HEK293 (cell line): Measurements from ENCODE around the gene BACE1.

Experiments used
- CTCF ChIA-PET: fragments of 350-600 bp; formaldehyde crosslinking; extraction: SDS; loops from one replicate; lab custom pipeline; 2021; ENCODE audit warnings: antibody characterized with exemption; lab: Yijun Ruan, JAX
- POLR2A ChIA-PET: fragments of 300-600 bp; formaldehyde crosslinking; extraction: SDS; loops from one replicate; lab custom pipeline; 2020; ENCODE audit warnings: antibody characterized with exemption, inconsistent platforms; lab: Yijun Ruan, JAX
- H3K27ac ChIP-seq: fragments of 200-500 bp; sonication (Bioruptor generic); 2 replicates; pipeline ENCODE4 v1.5.1; 2014; ENCODE audit warnings: low read depth, low read length, control low read depth, inconsistent platforms; ENCODE audit errors: extremely low read depth
- H3K36me3 ChIP-seq, 2 experiments: fragments of 200-500 bp in 1 of 2; sonication (Bioruptor generic) in 1 of 2; 1 replicate in 1 of 2; 2 replicates in 1 of 2; pipeline ENCODE4 v1.5.1; 2014 to 2017; ENCODE audit warnings: inconsistent platforms in 2 of 2, low read length in 2 of 2; ENCODE audit not compliant: control insufficient read depth in 2 of 2, insufficient read depth in 1 of 2
- H3K4me1 ChIP-seq: fragments of 200-500 bp; sonication (Bioruptor generic); 2 replicates; pipeline ENCODE4 v1.5.1; 2014; ENCODE audit warnings: mild to moderate bottlenecking, low read length, inconsistent platforms; ENCODE audit not compliant: control insufficient read depth, insufficient read depth
- H3K4me3 ChIP-seq: 2 replicates; pipeline ENCODE4 v1.5.1; 2011; ENCODE audit warnings: low read depth, mild to moderate bottlenecking, control low read depth, low read length, moderate library complexity
- H3K9me3 ChIP-seq: fragments of 200-500 bp; sonication (Bioruptor generic); 2 replicates; pipeline ENCODE4 v1.5.1; 2014; ENCODE audit warnings: low read depth, low read length, inconsistent platforms; ENCODE audit not compliant: control insufficient read depth, insufficient read depth
- BCL6B ChIP-seq: fragments of 450-650 bp; formaldehyde crosslinking; IDR thresholded peaks from 2 replicates; pipeline ENCODE4 v1.5.1; 2017; ENCODE audit warnings: missing biosample characterization, missing genetic modification characterization
- GLI4 ChIP-seq: fragments of 450-650 bp; formaldehyde crosslinking; IDR thresholded peaks from 2 replicates; pipeline ENCODE4 v1.5.1; 2016; ENCODE audit warnings: missing biosample characterization, missing genetic modification characterization
- GLIS2 ChIP-seq: fragments of 450-650 bp; formaldehyde crosslinking; IDR thresholded peaks from 2 replicates; pipeline ENCODE4 v1.5.1; 2016; ENCODE audit warnings: missing biosample characterization, missing genetic modification characterization
- KLF17 ChIP-seq: fragments of 450-650 bp; formaldehyde crosslinking; IDR thresholded peaks from 2 replicates; pipeline ENCODE4 v1.5.1; 2016; ENCODE audit warnings: missing biosample characterization, missing genetic modification characterization
- KLF7 ChIP-seq: fragments of 450-650 bp; formaldehyde crosslinking; IDR thresholded peaks from 2 replicates; pipeline ENCODE4 v1.5.1; 2016; ENCODE audit warnings: missing biosample characterization, missing genetic modification characterization, borderline replicate concordance
- KLF9 ChIP-seq: fragments of 450-650 bp; formaldehyde crosslinking; IDR thresholded peaks from 2 replicates; pipeline ENCODE4 v1.5.1; 2016; ENCODE audit warnings: missing biosample characterization, missing genetic modification characterization, low read depth
- MEIS1 ChIP-seq: sonication (generic); formaldehyde crosslinking; IDR thresholded peaks from 2 replicates; pipeline ENCODE4 v1.8.1; 2022; ENCODE audit warnings: missing genetic modification reagents, mild to moderate bottlenecking, borderline replicate concordance
- OVOL3 ChIP-seq: fragments of 450-650 bp; formaldehyde crosslinking; IDR thresholded peaks from 2 replicates; pipeline ENCODE4 v1.5.1; 2016; ENCODE audit warnings: missing biosample characterization, missing genetic modification characterization
- ZBTB20 ChIP-seq: fragments of 450-650 bp; formaldehyde crosslinking; IDR thresholded peaks from 2 replicates; pipeline ENCODE4 v1.5.1; 2016; ENCODE audit warnings: missing biosample characterization, missing genetic modification characterization
- ZEB2 ChIP-seq: fragments of 450-650 bp; formaldehyde crosslinking; IDR thresholded peaks from 2 replicates; pipeline ENCODE4 v1.5.1; 2016; ENCODE audit warnings: missing biosample characterization, missing genetic modification characterization
- ZNF16 ChIP-seq: fragments of 450-650 bp; formaldehyde crosslinking; IDR thresholded peaks from 2 replicates; pipeline ENCODE4 v1.5.1; 2016; ENCODE audit warnings: low read depth, missing biosample characterization, missing genetic modification characterization
- ZNF174 ChIP-seq: fragments of 450-650 bp; formaldehyde crosslinking; IDR thresholded peaks from 2 replicates; pipeline ENCODE4 v1.5.0; 2017; ENCODE audit warnings: missing biosample characterization, mild to moderate bottlenecking, missing genetic modification characterization
- ZNF223 ChIP-seq: fragments of 450-650 bp; formaldehyde crosslinking; IDR thresholded peaks from 2 replicates; pipeline ENCODE4 v1.5.1; 2016; ENCODE audit warnings: missing biosample characterization, missing genetic modification characterization
- ZNF335 ChIP-seq: fragments of 450-650 bp; formaldehyde crosslinking; conservative IDR thresholded peaks from 2 replicates; pipeline ENCODE4 v1.5.1; 2016; ENCODE audit warnings: missing biosample characterization, missing genetic modification characterization
- ZNF341 ChIP-seq: fragments of 450-650 bp; formaldehyde crosslinking; IDR thresholded peaks from 2 replicates; pipeline ENCODE4; 2016; ENCODE audit warnings: low read depth, missing biosample characterization, missing genetic modification characterization
- ZNF37A ChIP-seq: fragments of 450-650 bp; IDR thresholded peaks from 2 replicates; pipeline ENCODE4 v1.5.1; 2018; ENCODE audit warnings: missing biosample characterization, missing genetic modification characterization
- ZNF394 ChIP-seq: fragments of 450-650 bp; formaldehyde crosslinking; IDR thresholded peaks from 2 replicates; pipeline ENCODE4 v1.5.1; 2016; ENCODE audit warnings: missing biosample characterization, missing genetic modification characterization, mild to moderate bottlenecking, moderate library complexity, borderline replicate concordance
- ZNF416 ChIP-seq: fragments of 450-650 bp; formaldehyde crosslinking; IDR thresholded peaks from 2 replicates; pipeline ENCODE4 v1.5.1; 2016; ENCODE audit warnings: missing biosample characterization, missing genetic modification characterization
- ZNF423 ChIP-seq: fragments of 450-650 bp; formaldehyde crosslinking; IDR thresholded peaks from 2 replicates; pipeline ENCODE4 v1.5.1; 2016; ENCODE audit warnings: missing biosample characterization, missing genetic modification characterization
- ZNF514 ChIP-seq: fragments of 450-650 bp; formaldehyde crosslinking; IDR thresholded peaks from 2 replicates; pipeline ENCODE4 v1.5.1; 2016; ENCODE audit warnings: missing biosample characterization, missing genetic modification characterization
- ZNF530 ChIP-seq: fragments of 450-650 bp; formaldehyde crosslinking; IDR thresholded peaks from 2 replicates; pipeline ENCODE4 v1.5.1; 2016; ENCODE audit warnings: low read depth, missing biosample characterization, missing genetic modification characterization
- ZNF558 ChIP-seq: fragments of 450-650 bp; formaldehyde crosslinking; IDR thresholded peaks from 2 replicates; pipeline ENCODE4 v1.5.1; 2016; ENCODE audit warnings: missing biosample characterization, missing genetic modification characterization
- ZNF629 ChIP-seq: fragments of 450-650 bp; formaldehyde crosslinking; IDR thresholded peaks from 2 replicates; pipeline ENCODE4 v1.5.1; 2017; ENCODE audit warnings: missing biosample characterization, missing genetic modification characterization
- ZNF658 ChIP-seq: fragments of 450-650 bp; formaldehyde crosslinking; IDR thresholded peaks from 2 replicates; pipeline ENCODE4; 2016; ENCODE audit warnings: missing biosample characterization, missing genetic modification characterization
- ZNF677 ChIP-seq: fragments of 450-650 bp; IDR thresholded peaks from 2 replicates; pipeline ENCODE4 v1.5.0; 2018; ENCODE audit warnings: missing biosample characterization, mild to moderate bottlenecking, missing genetic modification characterization, moderate library complexity
- ZNF704 ChIP-seq: fragments of 450-650 bp; formaldehyde crosslinking; IDR thresholded peaks from 2 replicates; pipeline ENCODE4 v1.5.1; 2016; ENCODE audit warnings: missing biosample characterization, missing genetic modification characterization
- ZSCAN30 ChIP-seq: fragments of 450-650 bp; IDR thresholded peaks from 2 replicates; pipeline ENCODE4 v1.5.1; 2018; ENCODE audit warnings: missing biosample characterization, mild to moderate bottlenecking, missing genetic modification characterization, moderate library complexity
- TF ChIP-seq, protein P1 (sequence below): fragments of 450-650 bp; formaldehyde crosslinking; IDR thresholded peaks from 2 replicates; pipeline ENCODE4 v1.5.1; 2016; ENCODE audit warnings: missing biosample characterization, missing genetic modification characterization
- TF ChIP-seq, protein P2 (sequence below): fragments of 450-650 bp; formaldehyde crosslinking; IDR thresholded peaks from 2 replicates; pipeline ENCODE4 v1.5.0; 2017; ENCODE audit warnings: missing biosample characterization, missing genetic modification characterization, borderline replicate concordance
- TF ChIP-seq, protein P3 (sequence below): fragments of 450-650 bp; formaldehyde crosslinking; IDR thresholded peaks from 2 replicates; pipeline ENCODE4 v1.5.1; 2016; ENCODE audit warnings: missing biosample characterization, missing genetic modification characterization

BACE1 gene

GRCh38 chr11:117316197-117316961 lies at the start of gene BACE1:
Gene BACE1, minus strand, starts transcription at chr11:117316256. Its CDS starts 461 bp downstream, at chr11:117315795.
- peak within 1 kb of the TSS; percentile 82 for H3K4me3 ChIP-seq
- ChIA-PET POLR2A (interaction anchor here (1.0 to 2.7 kb wide), 3 partner anchors 12 to 84 kb away, joined by 3 to 19 read pairs (median 6); partner anchors contain the start of genes CEP164, PCSK7 and RNF214), CTCF (interaction anchor here (0.6 to 1.5 kb wide), 7 partner anchors 10 to 153 kb away, joined by 3 to 8 read pairs (median 3); partner anchors contain the start of gene PCSK7)
- peaks cover 8% of the 10 kb centered on the region; the same call in 1 of the 2 replicates for H3K4me1 ChIP-seq
- peak within 1 kb of the TSS; percentile 52; the same call in 1 of the 2 replicates for H3K27ac ChIP-seq
- H3K36me3 ChIP-seq: peaks cover 0 to 8% of the 10 kb centered on the region in 2 experiments; a peak in 1 of 3 replicates
- H3K9me3 ChIP-seq: no peaks in the 10 kb centered on the region
- TF ChIP-seq KLF9 (tag by site-specific recombination) (peak; percentile 38; the same call in 1 of the 2 replicates), ZNF223 (tag by site-specific recombination) (no peak), ZNF174 (tag by site-specific recombination) (no peak), ZNF423 (no peak), KLF7 (tag by site-specific recombination) (no peak), ZNF677 (tag by site-specific recombination) (no peak), MEIS1 (no peak), ZBTB20 (peak; percentile 98), OVOL3 (tag by site-specific recombination) (no peak), ZNF37A (no peak), ZNF558 (tag by site-specific recombination) (no peak), ZNF335 (peak; percentile 75), ZNF629 (tag by site-specific recombination) (no peak), ZSCAN30 (peak; percentile 72), GLIS2 (tag by site-specific recombination) (no peak), GLI4 (tag by site-specific recombination) (no peak), ZNF341 (tag by site-specific recombination) (peak; percentile 61), ZNF530 (tag by site-specific recombination) (no peak), ZNF514 (tag by site-specific recombination) (no peak), ZNF394 (tag by site-specific recombination) (0 out of 2 replicates have a peak, but pooled peaks have one; percentile 23), ZNF416 (no peak), BCL6B (tag by site-specific recombination) (no peak), KLF17 (tag by site-specific recombination) (no peak), ZNF704 (tag by site-specific recombination) (no peak), ZNF16 (tag by site-specific recombination) (no peak), ZNF658 (tag by site-specific recombination) (no peak), ZEB2 (no peak)
- TF ChIP-seq, protein P1, sequence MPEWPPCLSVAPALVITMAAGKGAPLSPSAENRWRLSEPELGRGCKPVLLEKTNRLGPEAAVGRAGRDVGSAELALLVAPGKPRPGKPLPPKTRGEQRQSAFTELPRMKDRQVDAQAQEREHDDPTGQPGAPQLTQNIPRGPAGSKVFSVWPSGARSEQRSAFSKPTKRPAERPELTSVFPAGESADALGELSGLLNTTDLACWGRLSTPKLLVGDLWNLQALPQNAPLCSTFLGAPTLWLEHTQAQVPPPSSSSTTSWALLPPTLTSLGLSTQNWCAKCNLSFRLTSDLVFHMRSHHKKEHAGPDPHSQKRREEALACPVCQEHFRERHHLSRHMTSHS: no peak
- TF ChIP-seq, protein P2, sequence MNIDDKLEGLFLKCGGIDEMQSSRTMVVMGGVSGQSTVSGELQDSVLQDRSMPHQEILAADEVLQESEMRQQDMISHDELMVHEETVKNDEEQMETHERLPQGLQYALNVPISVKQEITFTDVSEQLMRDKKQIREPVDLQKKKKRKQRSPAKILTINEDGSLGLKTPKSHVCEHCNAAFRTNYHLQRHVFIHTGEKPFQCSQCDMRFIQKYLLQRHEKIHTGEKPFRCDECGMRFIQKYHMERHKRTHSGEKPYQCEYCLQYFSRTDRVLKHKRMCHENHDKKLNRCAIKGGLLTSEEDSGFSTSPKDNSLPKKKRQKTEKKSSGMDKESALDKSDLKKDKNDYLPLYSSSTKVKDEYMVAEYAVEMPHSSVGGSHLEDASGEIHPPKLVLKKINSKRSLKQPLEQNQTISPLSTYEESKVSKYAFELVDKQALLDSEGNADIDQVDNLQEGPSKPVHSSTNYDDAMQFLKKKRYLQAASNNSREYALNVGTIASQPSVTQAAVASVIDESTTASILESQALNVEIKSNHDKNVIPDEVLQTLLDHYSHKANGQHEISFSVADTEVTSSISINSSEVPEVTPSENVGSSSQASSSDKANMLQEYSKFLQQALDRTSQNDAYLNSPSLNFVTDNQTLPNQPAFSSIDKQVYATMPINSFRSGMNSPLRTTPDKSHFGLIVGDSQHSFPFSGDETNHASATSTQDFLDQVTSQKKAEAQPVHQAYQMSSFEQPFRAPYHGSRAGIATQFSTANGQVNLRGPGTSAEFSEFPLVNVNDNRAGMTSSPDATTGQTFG (tag by site-specific recombination): no peak
- TF ChIP-seq, protein P3, sequence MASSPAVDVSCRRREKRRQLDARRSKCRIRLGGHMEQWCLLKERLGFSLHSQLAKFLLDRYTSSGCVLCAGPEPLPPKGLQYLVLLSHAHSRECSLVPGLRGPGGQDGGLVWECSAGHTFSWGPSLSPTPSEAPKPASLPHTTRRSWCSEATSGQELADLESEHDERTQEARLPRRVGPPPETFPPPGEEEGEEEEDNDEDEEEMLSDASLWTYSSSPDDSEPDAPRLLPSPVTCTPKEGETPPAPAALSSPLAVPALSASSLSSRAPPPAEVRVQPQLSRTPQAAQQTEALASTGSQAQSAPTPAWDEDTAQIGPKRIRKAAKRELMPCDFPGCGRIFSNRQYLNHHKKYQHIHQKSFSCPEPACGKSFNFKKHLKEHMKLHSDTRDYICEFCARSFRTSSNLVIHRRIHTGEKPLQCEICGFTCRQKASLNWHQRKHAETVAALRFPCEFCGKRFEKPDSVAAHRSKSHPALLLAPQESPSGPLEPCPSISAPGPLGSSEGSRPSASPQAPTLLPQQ (tag by site-specific recombination): no peak
